ENCODE data around the gene SPRED2.

Gene SPRED2

DNA sequence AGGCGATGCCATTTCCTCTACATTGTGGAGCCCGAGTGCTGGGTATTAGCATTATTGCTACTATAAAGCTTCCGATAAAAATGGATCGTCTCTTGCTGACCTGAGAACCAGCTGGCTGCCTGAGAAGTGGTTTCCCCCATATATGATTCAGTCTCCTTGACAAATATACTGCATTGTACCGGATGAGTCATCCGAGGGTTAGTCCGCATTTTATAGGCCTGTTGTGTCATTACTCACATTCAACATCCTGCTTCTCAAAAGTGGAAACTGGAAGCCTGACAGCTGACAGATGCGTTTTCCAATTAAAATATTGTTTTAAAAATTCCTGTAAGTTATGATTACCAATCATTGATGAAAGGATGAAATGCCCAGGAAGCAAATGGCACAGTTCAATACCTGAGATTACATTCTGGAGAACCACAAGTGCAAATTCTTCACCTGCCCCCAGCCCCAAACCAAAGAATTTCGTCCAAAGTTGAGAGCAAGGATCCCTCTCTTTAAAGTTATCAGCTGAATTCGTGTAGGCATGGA is 65.7 kb downstream of the SPRED2 start:
- peak in 1 of 2 donors; percentile 17 for DNase-seq (ENCODE audit: low read depth in 2 of 2)

DNA sequence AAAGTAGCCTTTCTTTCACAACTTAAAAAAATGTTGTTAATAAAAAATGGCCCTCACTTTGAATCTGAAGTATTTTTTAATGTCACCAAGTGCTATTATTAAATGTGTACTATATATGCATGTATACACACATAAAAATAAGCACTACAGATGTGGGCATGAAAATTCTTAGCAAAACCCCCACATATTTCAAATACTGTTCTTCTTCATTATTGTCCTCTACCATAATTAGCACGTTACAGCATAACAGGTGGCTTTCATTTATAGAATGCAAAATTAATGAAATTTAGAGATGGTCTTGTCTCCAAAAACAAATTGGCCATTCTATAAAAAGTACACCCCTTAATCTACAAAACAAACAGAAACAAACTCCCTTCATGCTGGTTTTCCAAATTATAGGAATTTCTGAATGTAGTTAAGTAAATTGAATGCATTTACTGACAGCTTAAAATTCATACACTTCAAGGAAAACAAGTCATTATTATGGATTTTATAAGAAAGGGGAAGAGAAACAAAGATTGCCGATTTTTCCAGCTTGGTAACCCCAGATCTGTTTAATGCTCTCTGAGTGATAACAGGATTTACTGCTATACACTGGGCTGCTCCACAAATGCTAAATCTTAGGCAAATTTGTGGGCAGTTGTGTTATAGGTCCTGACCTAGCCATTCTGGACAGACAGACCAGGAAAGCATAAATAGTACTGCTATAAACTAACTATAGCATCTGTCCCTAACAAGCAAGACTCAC is 67.2 kb downstream of the SPRED2 start:
- DNase-seq (ENCODE audit: low read depth in 2 of 2), result no peak

DNA sequence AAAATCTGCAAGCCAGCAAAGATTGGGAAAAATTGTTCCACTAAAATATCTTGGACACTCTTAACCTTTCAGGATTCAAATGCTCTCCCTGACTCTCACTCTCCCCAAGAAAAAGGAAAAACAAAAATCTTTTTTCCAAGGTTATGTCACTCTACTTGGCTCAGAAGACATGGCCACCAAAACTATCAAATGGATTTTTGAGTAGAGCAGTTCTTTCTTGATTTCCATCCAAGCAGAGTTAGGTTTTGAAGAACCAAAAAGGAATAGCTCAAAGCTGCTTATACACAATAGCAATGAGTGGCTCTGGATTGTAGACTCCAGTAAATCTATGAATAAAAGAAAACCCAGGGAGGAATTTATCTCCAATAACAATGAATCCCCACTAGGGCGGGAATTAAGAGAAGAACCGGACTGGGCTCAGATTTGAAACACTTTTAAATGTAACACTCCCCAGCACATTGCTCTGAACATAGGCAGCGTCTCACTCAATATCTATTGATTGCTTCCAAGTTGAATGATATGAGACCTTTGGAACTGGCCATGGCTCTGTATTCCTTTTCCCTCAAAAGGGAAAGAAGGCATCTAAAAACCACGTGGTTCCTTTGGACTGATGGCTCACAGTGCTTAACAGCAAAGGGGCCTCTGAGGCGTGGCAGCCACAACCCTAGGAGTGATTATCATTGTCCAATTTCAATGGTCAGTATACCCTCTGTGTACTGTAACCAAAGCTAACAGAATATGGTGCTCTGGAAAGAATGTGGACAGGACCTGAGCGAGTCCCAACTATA is 68.3 kb downstream of the SPRED2 start:
- no peak for DNase-seq (ENCODE audit: low read depth in 2 of 2)

DNA sequence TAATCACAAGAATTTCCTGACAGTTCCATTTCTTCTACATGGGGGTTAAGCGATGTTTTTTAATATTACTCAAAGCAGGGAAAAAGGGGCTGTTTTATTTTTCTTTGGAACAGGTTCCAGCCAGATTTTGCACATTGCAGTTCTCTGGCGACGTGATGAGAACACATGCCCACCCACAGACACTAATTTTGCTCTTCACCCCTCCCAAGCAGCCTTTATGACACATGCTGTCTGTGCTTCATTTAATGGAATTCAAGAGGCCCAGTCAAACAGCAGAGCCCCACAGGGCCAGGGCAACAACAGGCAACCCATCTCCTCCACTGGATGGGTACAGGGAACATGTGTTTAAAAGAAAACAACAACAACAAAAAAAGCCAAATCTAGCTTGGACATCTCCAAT is 70.8 kb downstream of the SPRED2 start:
- no peak for DNase-seq (ENCODE audit: low read depth in 2 of 2)

DNA sequence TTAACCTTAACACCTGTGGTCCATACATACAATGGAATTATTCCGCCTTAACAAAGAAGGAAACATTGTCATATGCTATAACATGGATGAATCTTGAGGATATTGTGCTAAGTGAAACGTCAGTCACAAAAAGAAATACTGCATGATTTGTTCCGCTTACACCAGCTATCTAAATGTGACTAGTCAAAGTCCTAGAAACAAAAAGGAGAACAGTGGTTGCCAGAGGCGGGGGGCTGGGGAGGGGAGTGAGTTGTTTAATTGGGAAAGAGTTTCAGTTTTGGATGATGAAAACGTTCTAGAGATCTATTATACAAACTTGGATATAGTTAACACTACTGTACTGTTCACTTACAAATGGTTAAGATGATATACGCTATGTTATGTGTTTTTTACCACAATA is 72.0 kb downstream of the SPRED2 start:
- DNase-seq (ENCODE audit: low read depth in 2 of 2), result no peak

DNA sequence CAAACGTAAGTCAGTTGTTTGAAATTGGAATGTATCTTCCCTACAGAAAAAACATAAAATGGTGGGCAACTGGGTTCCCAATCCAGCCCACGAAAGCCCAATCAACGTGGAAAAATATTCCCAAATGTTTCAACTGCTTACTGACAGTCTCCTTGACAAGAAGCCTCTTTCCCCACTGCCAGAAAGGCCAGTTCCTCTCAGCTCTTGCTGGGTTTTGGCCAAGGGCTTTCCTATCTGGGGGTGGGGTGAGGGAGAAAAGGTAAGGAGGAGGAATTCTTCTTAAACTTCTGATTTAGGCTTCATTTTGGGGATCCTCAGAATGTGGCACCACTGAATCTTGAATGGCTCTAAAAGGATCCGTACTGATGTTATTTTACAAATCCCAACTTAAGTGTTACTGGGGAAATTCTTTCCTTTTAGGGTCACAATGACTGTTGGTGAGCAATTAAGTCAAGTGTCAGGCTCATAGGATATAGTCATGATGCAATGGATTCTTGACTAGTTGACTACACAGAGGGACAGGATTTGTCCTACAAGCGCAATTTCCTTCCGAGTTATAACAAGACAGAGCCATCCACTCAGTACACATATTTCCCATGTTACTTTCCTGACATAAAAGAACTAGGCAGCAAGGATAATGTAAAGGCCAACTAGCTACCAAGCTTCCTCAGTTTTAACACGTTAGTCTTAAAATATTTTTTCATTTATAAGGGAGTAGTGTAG is 73.6 kb downstream of the SPRED2 start:
- DNase-seq (ENCODE audit: low read depth in 2 of 2), result no peak

DNA sequence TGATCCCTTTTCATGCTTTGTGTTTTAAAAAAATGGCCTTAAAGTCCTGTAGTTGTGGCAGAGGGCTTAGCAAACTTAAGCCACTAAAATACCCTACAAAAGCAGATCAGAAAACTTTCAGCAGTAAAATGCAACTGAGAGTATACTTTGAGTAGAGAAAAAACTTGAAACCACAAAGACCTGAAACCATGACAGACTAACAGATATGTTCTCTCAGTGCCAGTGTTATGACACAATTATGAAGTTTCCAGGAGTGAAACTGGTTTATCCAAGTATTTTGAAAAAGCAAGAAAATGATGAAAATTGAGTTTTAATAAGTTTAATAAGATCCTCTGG is 74.5 kb downstream of the SPRED2 start:
- DNase-seq (ENCODE audit: low read depth in 2 of 2), result no peak

DNA sequence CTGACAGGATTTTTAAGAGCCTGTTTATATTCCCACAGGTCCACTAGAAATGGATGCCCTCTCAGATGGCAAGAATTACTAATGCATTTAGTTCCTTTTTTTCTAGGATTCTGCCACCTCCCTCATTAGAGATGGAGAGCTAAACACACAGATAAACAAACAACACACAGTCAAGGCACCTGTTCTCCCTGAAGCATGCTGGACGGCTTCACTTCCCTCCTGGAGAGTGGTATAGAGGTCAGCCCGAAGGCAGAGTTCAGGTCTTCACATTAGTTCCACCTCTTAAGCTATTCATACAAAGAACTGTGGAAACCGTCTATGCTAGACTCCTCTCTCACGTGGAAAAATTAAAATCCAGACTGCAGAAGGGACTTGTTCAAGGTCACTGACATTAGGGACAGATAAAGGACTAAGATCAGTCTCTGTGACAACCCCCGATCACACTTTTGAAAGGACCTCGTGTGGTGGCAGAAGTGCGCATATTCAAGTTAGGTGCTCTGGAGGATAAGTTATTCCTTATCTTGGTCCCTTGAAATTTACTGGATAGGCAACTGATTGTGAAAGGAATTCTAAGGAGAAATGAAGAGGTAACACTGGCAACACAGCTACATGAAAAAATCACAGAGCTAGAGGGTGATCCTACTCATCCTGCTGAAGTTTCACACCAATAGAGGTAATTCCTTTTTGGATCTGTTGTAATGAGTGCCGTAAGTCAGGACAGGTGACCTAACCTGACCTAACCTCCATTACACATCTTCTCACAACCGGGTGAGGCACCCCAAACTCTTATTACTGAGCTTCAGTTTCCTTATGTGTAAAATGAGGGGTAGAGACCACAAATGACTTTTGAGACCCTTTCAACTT is 75.1 kb downstream of the SPRED2 start:
- no peak for DNase-seq (ENCODE audit: low read depth in 2 of 2)

DNA sequence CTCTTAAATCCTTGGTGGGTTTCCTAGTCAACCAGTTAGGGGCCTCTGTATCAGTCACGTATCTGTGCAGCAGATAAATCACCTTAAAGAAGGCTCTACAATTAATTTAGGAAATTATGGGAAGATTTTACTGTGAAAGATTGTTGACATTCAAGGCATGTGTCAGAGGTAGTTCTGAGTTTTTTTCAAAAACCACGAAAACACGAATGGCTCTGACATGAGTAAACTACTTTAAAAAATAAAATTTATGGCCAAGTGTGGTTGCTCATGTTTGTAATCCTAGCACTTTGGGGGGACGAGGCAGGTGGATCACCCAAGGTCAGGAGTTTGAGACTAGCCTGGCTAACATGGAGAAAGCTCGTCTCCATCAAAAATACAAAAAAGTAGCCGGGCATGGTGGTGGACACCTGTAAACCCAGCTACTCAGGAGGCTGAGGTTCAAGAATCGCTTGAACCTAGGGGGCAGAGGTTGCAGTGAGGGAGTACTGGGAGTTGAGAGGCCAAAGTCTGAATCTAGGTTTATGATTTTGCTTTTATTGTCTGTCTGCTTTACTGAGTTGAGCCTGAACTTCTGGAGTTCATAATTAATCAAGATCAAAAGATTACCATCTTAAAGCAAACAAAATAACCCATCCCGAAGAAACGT is 77.1 kb downstream of the SPRED2 start:
- DNase-seq (ENCODE audit: low read depth in 2 of 2), result no peak

DNA sequence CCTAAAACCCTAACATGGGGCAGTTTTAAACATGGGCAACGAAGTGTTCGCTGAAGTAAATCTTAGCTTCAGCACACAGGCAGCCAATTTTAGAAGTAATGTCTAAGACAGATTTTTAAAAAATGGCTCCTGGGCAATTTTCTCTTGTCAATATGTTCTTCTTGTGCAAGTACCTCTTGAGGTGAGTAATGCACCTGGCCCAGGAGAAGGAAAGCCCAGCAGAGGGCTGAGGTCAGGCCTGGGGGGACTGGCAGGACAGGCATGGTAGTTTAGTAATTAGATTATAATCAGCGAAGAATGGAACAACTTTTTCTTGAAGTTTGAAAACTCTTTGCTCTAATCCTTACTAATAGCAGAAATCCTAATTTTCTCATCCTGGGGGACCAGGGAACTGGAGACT is 77.6 kb downstream of the SPRED2 start:
- DNase-seq (ENCODE audit: low read depth in 2 of 2), result no peak

DNA sequence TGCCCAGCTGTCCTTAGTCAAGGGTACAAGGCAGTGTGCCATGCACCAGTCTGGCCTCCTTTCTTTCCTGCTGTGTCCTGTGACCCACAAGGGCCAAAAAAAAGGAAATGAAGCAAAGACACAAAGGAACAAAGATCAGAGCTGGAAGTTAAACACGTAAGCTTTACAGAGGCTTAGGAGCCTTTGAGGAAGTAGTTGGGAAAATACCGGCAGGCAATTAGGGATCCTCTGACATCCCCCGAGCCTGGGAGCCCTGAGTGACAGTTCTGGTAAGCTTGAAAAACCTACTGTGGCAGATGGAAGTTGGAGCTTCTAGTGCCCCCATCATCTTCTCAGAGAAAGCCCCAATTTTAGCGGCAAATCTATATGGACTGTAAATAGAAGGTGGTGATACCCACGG is 78.5 kb downstream of the SPRED2 start:
- DNase-seq (ENCODE audit: low read depth in 2 of 2), result no peak

DNA sequence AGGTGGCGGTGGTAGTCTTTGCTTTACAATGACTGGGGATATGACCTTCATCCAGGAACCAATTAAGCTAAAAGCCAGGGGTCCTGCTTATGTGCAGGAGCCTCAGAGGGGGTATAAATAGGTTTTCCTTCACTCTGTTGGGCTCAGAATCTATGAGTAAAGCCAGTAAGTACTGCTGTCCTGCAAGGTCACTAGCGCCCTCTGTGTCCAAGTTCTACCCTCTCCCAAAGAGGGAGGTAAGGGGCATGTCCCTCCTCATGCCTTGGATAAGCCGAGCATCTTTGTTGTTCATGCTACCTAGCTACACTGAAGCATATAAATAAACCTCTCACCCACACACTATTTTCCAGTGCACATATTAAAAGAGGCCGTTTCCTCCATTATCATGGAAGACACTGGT is 79.4 kb downstream of the SPRED2 start:
- no peak for DNase-seq (ENCODE audit: low read depth in 2 of 2)

DNA sequence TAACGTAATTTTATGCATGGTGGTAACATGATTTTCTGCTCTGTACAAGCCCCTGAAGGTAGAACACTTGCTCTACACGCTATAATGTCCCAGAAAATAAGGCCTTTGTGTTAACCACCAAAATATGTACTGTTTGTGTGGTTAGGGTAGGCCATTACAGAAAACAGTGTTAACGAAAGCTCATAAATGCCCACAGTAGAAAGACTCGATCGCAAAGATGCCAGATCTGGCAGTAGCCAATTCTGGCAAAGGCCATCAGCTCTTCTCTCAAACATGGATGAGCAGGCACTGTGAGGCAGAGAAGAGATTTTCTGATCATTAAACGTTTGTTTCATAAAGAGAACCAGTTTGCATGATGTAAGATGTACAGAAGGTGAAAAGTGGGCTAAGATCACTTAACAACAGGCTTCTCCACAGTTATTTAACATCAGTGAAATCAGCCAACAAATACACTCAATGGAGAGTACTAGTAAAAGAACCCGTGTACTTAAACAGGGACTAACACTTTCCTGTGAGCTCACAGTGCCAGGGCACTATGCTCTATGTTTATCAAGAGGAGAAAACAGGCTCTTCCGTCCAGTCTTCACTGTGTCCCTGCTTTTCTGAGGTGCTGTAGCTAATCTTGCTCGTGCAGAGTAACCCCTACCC is 80.3 kb downstream of the SPRED2 start:
- no peak for DNase-seq (ENCODE audit: low read depth in 2 of 2)

DNA sequence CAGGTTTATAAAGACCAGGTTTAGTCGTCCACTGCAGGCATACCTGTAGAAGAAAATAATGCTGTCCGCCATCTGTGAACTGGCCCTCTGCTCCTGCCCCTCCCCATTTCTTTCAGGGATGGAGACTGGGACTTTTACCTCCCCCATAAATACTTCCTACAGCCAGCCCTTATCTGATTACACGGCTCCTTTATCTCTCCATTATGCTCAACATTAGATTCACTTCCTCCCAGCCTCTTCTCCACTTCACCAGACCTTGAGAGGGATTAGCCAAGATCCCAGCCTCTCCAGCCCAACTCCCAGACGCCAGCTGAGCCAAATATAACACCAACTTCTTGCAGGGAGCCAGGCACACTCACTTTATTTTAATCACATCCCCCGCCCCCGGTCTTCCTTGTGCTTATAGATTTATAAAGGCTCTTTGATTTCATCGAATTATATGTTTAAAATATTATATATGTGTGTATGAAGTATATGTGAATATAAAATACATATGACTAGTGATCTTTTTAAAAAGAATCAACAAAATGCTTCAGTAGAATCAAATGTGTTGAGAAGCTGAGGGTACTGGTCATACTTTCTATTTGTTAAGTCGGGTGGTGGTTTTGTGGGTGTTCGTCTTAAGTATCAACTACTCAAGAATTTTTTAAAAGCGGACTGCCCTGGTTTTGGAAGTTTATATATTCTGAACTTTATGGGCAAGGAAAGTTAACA is 81.0 kb downstream of the SPRED2 start:
- DNase-seq (ENCODE audit: low read depth in 2 of 2), result no peak

DNA sequence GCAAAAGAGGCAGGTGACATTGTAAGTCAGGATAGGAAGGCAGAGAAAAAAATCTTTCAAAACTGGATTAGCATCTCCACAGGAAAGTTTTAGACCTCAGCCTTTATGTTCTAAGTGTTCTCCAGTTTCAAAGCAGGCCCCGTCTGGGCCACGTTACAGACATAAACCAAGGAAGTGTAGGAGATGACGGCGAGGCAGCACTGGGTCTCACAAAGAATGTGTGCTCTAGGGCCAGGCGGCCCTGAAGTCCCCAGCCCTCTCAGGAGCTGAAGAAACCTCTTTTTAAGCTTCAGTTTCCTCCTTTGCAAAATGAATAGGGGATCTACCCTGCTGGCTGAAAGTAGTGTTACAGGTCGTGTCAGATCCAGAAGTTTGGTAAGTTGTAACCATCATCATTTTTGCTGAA is 81.7 kb downstream of the SPRED2 start:
- no peak for DNase-seq (ENCODE audit: low read depth in 2 of 2)

DNA sequence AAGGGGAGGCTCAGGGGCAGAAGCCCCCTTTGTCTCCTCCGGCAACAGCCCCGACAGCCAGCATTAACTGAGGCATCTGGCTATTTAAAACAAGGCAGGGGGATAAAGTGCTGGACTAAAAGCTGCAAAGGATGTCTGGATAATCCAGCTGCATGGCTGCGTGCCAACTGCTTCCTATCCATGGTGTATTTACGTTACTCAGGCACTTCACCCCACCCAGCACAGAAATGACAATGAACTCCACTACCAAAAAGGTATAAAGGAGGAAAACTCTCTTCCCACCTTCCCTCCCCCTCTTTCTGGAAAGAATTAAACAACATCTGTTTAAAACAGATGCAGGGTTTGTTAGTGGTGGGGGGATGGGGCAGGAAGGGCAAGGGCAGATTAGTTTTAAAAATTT is 82.5 kb downstream of the SPRED2 start:
- no peak for DNase-seq (ENCODE audit: low read depth in 2 of 2)

DNA sequence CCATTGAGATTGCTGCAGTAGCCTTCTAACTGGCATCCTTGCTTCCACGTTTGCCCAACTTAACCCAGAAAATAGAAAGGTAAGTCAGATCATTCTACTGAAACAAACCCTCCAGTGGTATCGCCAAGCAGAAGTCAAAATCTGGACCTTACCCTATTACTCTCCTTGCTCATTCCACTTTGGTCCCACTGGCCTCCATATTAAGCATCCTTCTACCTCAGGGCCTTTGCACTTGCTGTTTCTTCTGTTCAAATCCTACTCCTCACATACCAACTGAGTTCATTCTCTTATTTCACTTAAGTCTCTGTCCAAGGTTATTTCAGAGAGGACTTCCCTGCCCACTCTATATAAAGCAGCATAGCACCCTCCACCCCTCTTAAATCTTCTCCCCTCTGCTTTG is 84.5 kb downstream of the SPRED2 start:
- no peak for DNase-seq (ENCODE audit: low read depth in 2 of 2)

DNA sequence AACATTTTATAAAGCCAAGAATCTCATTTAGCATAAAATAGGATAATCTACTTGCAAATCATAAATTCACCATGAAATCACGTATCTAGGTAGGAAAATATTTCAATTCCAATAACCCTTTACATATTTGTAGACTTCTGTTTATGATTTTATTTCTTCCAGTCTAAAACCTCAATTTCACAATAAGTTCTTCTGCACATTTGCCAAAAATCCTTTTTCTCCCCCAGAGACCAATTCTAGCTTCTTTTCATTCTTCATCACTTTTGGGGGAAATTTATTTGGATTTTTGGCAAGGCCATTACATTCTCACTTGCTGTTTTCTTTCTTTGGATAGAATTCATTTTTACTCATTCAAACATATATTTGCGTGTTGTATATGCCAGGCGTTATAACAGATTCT is 86.8 kb downstream of the SPRED2 start:
- no peak for DNase-seq (ENCODE audit: low read depth in 2 of 2)

DNA sequence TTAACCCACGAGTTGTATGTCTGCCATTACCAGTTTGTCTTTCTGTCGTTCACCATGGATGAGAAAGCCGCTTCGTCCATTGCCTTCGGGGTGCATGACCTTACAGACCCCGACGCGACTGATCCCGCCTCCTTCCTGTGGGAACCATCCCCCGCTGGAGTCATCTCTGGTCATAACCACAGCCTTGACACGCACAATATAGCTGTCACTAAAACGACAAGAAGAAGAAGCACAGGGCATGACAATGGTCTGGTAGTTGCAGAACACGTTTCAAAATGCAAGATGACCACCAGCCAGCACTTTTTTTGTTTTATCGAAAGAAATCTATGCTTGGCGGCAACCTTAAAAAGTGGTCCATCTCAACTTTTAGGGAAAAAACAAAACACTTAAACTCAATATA is 87.7 kb downstream of the SPRED2 start:
- no peak for DNase-seq (ENCODE audit: low read depth in 2 of 2)

DNA sequence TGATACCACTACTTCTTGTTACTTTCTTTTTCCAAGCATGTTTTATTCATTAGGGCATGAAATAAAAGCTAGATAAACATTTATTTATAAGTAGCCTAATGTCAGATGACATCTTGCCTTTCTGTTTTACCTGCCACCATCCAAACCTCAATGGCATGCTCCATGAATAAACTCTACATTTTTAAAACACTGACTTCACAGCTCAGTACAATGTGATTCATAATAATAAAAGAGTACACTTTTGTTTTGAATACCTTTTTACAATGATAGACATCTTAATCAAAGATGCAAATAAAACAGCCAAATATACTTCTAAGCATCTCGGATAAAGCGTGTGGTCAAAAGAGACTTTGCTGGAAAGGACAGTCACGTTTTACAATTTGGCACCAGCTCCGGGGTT is 88.2 kb downstream of the SPRED2 start:
- no peak for DNase-seq (ENCODE audit: low read depth in 2 of 2)

Measured in stimulated activated CD4-positive, alpha-beta T cell treated with anti-CD3 and anti-CD28 coated beads, Interleukin-15, amount 100 ng/mL, for 48 hours (primary cell).